GM12878 (cell line): ENCODE measurements around the gene NTPCR. TPM values are rescaled to one million over a fixed set of nuclear protein-coding genes. Genes with fewer than 3 reads are reported as not detected.

ENCODE experiments used
- ATAC-seq: fragments of 200-7000 bp; cut with Tn5 transposase; 3 replicates; pipeline ENCODE4 v1.9.1; 2020; ENCODE audit warnings: mild to moderate bottlenecking, moderate library complexity
- BruUV-seq: library from RNA; stranded (reverse); fragments of 400-500 nt; replicated peaks from 2 replicates; lab custom pipeline; 2021; lab: Mats Ljungman, UMichigan
- CTCF ChIA-PET: fragments of 300-600 bp; sonication (Branson Sonifier 250); formaldehyde crosslinking; extraction: SDS; loops from one replicate; lab custom pipeline; 2021; ENCODE audit warnings: inconsistent platforms; lab: Yijun Ruan, JAX
- POLR2A ChIA-PET: fragments of 350-600 bp; formaldehyde crosslinking; extraction: SDS; loops from one replicate; lab custom pipeline; 2021; ENCODE audit warnings: inconsistent platforms; lab: Charles Lee
- RAD21 ChIA-PET: fragments of 300-600 bp; sonication (Branson Sonifier 250); formaldehyde crosslinking; loops from one replicate; lab custom pipeline; 2023; ENCODE audit warnings: antibody characterized with exemption; ENCODE audit not compliant: unreplicated experiment; lab: Charles Lee
- SMC1A ChIA-PET: fragments of 300-600 bp; sonication (Branson Sonifier 250); formaldehyde crosslinking; loops from one replicate; lab custom pipeline; 2023; ENCODE audit not compliant: unreplicated experiment, uncharacterized antibody; lab: Charles Lee
- DNase-seq: peaks from one replicate; pipeline ENCODE4 v3.0.0-alpha.2; 2011; ENCODE audit warnings: low read depth, low spot score
- FAIRE-seq: peaks from 3 replicates; lab custom pipeline; 2011; peaks lifted over from hg19 to GRCh38; lab: Jason Lieb, UNC
- H2AFZ ChIP-seq: 2 replicates; pipeline ENCODE4 v1.6.0; 2011; ENCODE audit warnings: low read depth, low read length, control low read depth; ENCODE audit not compliant: control insufficient read depth
- H3K27ac ChIP-seq: 2 replicates; pipeline ENCODE4 v1.5.1; 2011; ENCODE audit warnings: control low read depth; ENCODE audit not compliant: control insufficient read depth, insufficient read depth
- H3K27me3 ChIP-seq, 2 experiments: replicated peaks in 1 of 2; 2 replicates each; pipeline versions ENCODE4 v1.6.0 to v1.6.1; 2011; ENCODE audit warnings: low read length in 1 of 2; ENCODE audit not compliant: control insufficient read depth in 2 of 2, insufficient read depth in 2 of 2
- H3K36me3 ChIP-seq, 2 experiments: 2 replicates each; pipeline ENCODE4 v1.5.1; 2011; ENCODE audit warnings: low read length in 1 of 2; ENCODE audit not compliant: control insufficient read depth in 2 of 2, insufficient read depth in 2 of 2
- H3K4me1 ChIP-seq: 2 replicates; pipeline ENCODE4 v1.6.1; 2011; ENCODE audit warnings: mild to moderate bottlenecking, low read length, moderate library complexity, mixed read lengths; ENCODE audit not compliant: control insufficient read depth, insufficient read depth
- H3K4me2 ChIP-seq: 2 replicates; pipeline ENCODE4 v1.6.0; 2011; ENCODE audit warnings: control low read depth; ENCODE audit not compliant: control insufficient read depth, insufficient read depth
- H3K4me3 ChIP-seq: fragments of 200-600 bp; sonication (generic); 2 replicates; pipeline ENCODE4 v1.5.1; 2016
- H3K79me2 ChIP-seq: 2 replicates; pipeline ENCODE4 v1.6.0; 2011; ENCODE audit warnings: low read length; ENCODE audit not compliant: control insufficient read depth, insufficient read depth
- H3K9ac ChIP-seq: 2 replicates; pipeline ENCODE4 v1.8.0; 2011; ENCODE audit warnings: low read length, control low read depth, mixed read lengths; ENCODE audit not compliant: control insufficient read depth, insufficient read depth
- H3K9me3 ChIP-seq: replicated peaks from 3 replicates; pipeline ENCODE4 v1.5.1; 2011; ENCODE audit warnings: mild to moderate bottlenecking, low read length; ENCODE audit not compliant: control insufficient read depth, insufficient read depth
- H4K20me1 ChIP-seq: 2 replicates; pipeline ENCODE4 v1.6.0; 2011; ENCODE audit not compliant: control insufficient read depth, insufficient read depth
- BRCA1 ChIP-seq: IDR thresholded peaks from 2 replicates; pipeline ENCODE4 v1.6.1; 2011; ENCODE audit warnings: low read depth, low read length, improper control_type of control experiment
- CBFB ChIP-seq: IDR thresholded peaks from 2 replicates; pipeline ENCODE4 v1.6.1; 2016; ENCODE audit warnings: antibody characterized with exemption, low read depth
- CREM ChIP-seq: IDR thresholded peaks from 2 replicates; pipeline ENCODE4 v1.6.1; 2014; ENCODE audit warnings: antibody characterized with exemption, low read depth
- CUX1 ChIP-seq: IDR thresholded peaks from 2 replicates; pipeline ENCODE4 v1.6.1; 2012; ENCODE audit warnings: improper control_type of control experiment, low read depth, low read length; ENCODE audit not compliant: insufficient replicate concordance
- EP300 ChIP-seq, 2 experiments: fragments of 150-350 bp in 1 of 2; IDR thresholded peaks; 2 replicates each; pipeline ENCODE4 v1.6.1; 2011 to 2012; ENCODE audit warnings: low read depth in 2 of 2, low read length in 2 of 2, borderline replicate concordance in 1 of 2, improper control_type of control experiment in 1 of 2, inconsistent platforms in 1 of 2; ENCODE audit not compliant: control insufficient read depth in 1 of 2
- JUND ChIP-seq: IDR thresholded peaks from 2 replicates; pipeline ENCODE4 v1.6.1; 2012; ENCODE audit warnings: low read depth, mild to moderate bottlenecking, low read length, improper control_type of control experiment, moderate library complexity
- MYB ChIP-seq: fragments of 150-350 bp; IDR thresholded peaks from 2 replicates; pipeline ENCODE4 v1.6.1; 2014; ENCODE audit warnings: mild to moderate bottlenecking, low read depth, low read length, borderline replicate concordance
- NFYA ChIP-seq: IDR thresholded peaks from 2 replicates; pipeline ENCODE4 v1.6.1; 2011; ENCODE audit warnings: low read depth, mild to moderate bottlenecking, low read length, improper control_type of control experiment, borderline replicate concordance
- REST ChIP-seq: IDR thresholded peaks from 2 replicates; pipeline ENCODE4 v1.6.1; 2012; ENCODE audit warnings: mild to moderate bottlenecking, low read depth, low read length
- SUZ12 ChIP-seq: fragments of 200-600 bp; sonication (generic); IDR thresholded peaks from one replicate; pipeline ENCODE4 v1.6.1; 2018; ENCODE audit warnings: antibody characterized with exemption, mild to moderate bottlenecking; ENCODE audit not compliant: unreplicated experiment
- USF2 ChIP-seq: IDR thresholded peaks from 2 replicates; pipeline ENCODE4 v1.6.1; 2011; ENCODE audit warnings: low read depth, low read length, improper control_type of control experiment, borderline replicate concordance
- ZNF217 ChIP-seq: fragments of 450-650 bp; IDR thresholded peaks from 2 replicates; pipeline ENCODE4 v1.6.1; 2017; ENCODE audit warnings: antibody characterized with exemption, mild to moderate bottlenecking
- ZNF622 ChIP-seq: fragments of 450-650 bp; IDR thresholded peaks from 2 replicates; pipeline ENCODE4 v1.6.1; 2017; ENCODE audit warnings: mild to moderate bottlenecking, inconsistent platforms
- WGBS: methylation state at CpG from one replicate; pipeline ENCODE4 v1.1.6; 2016; ENCODE audit warnings: low lambda C conversion rate; ENCODE audit not compliant: insufficient replicate concordance, insufficient coverage; ENCODE audit errors: missing lambda C conversion rate; 5-methylcytosine and 5-hydroxymethylcytosine counted together
- in situ Hi-C: fragments of 300-500 bp; cut with MboI; formaldehyde crosslinking; loops from 9 replicates; pipeline ENCODE4 v1.14.3; 2018; ENCODE audit warnings: mixed read lengths
- intact Hi-C: fragments of 100-400 bp; cut with micrococcal nuclease; formaldehyde crosslinking; loops from one replicate; pipeline ENCODE4 v1.14.2; 2022; ENCODE audit not compliant: unreplicated experiment
- polyA plus RNA-seq, 11 experiments: library from polyadenylated mRNA; depleted of rRNA in 4 of 11; unstranded in 6 of 11; stranded (reverse) in 5 of 11; fragments of >200 nt; fragmentation: Nextera tagmentation in 4 of 11; fragmentation: Illumina TruSeq in 1 of 11; extraction: Ambion mirVana in 4 of 11; extraction: Trizol in 1 of 11; gene quantifications; 1 replicate in 1 of 11; 2 replicates in 10 of 11; pipeline versions ENCODE4 v1.2.1 to v1.2.3, GENCODE V29; 2011 to 2016; ENCODE audit warnings: inconsistent platforms in 2 of 11, missing spikeins in 2 of 11, low read depth in 1 of 11
- total RNA-seq, 4 experiments: library from RNA; depleted of rRNA in 3 of 4; stranded (reverse); fragments of >200 nt in 3 of 4; fragmentation: Illumina TruSeq in 1 of 4; extraction: Trizol in 1 of 4; gene quantifications; 2 replicates each; pipeline versions ENCODE4 v1.2.1 to v1.2.3, GENCODE V29; 2013 to 2021

Gene NTPCR
- total and polyA plus RNA-seq, 10 of the 15 experiments (the other 5 are each of a cell fraction or from before 2014, with no cell fraction given) = 25.4 to 109 (median 56.6) TPM

GRCh38 chr1:232966663-232967062, 16.3 kb downstream of the NTPCR start:
- BruUV-seq = no TSS peak
- H3K27ac ChIP-seq = no peak overlapping the region
- H4K20me1 ChIP-seq = no peaks in the 10 kb centered on the region
- DNase-seq = no peak
- no peak for FAIRE-seq
- ATAC-seq = no peak
- H3K4me3 ChIP-seq = no peak overlapping the region
- H3K4me1 ChIP-seq = no peaks in the 10 kb centered on the region
- in situ Hi-C loops = no loop called here
- H3K9ac ChIP-seq = no peak overlapping the region
- no peak overlapping the region for H2AFZ ChIP-seq
- RAD21 ChIA-PET = no interaction called here
- TF ChIP-seq EP300 (IDR thresholded peaks at IDR 0.05; ENCODE audit: borderline replicate concordance in 1 of 2, control insufficient read depth in 1 of 2, low read depth in 2 of 2, low read length in 2 of 2) = no peak
- no peak for TF ChIP-seq ZNF622
- no peak for TF ChIP-seq REST
- TF ChIP-seq JUND = no peak
- no peak for TF ChIP-seq ZNF217
- TF ChIP-seq MYB = no peak
- no peak for TF ChIP-seq SUZ12
- no peak for TF ChIP-seq CBFB
- no peak for TF ChIP-seq NFYA
- TF ChIP-seq USF2 = no peak
- TF ChIP-seq CUX1 = no peak
- no peak for TF ChIP-seq CREM
- TF ChIP-seq BRCA1 = no peak
- TF ChIP-seq, all 136 proteins: peak for 0
- POLR2A ChIA-PET = interaction anchor here (0.9 kb wide), 1 partner anchor 141 kb away, joined by 3 read pairs; no protein-coding TSS in a partner anchor
- WGBS = 97% methylated on average over 4 of the region's 4 CpGs
- SMC1A ChIA-PET = interaction anchor here (1.2 kb wide), 1 partner anchor 129 kb away, joined by 3 read pairs; no protein-coding TSS in a partner anchor
- no peaks in the 10 kb centered on the region; the same call in 2 of the 3 replicates for H3K9me3 ChIP-seq
- no peak overlapping the region for H3K4me2 ChIP-seq
- H3K36me3 ChIP-seq = peaks cover 8 to 10% of the 10 kb centered on the region in 2 experiments
- intact Hi-C loops = no loop called here
- CTCF ChIA-PET = interaction anchor here (2.3 to 3.0 kb wide), 2 partner anchors 13 to 14 kb away, joined by 10 to 20 read pairs; no protein-coding TSS in a partner anchor
- H3K79me2 ChIP-seq = no peaks in the 10 kb centered on the region
- H3K27me3 ChIP-seq = no peaks in the 10 kb centered on the region
